ENCODE data around the gene RNPC3. TPM values are rescaled to one million over a fixed set of nuclear protein-coding genes. Genes with fewer than 3 reads are reported as not detected.

The RNPC3 gene
- total and polyA plus RNA-seq, 2 of the 8 experiments (the other 6 are each of a cell fraction or from before 2014, with no cell fraction given) = 10.9 to 12.8 TPM

GRCh38 chr1:103525607-103526507 is at the start of gene RNPC3 (continued):
- TF ChIP-seq KDM1A (IDR thresholded peaks at IDR 0.05; ENCODE audit: borderline replicate concordance, low read length) (no peak), CHD2 (IDR thresholded peaks at IDR 0.05; ENCODE audit: low read length) (peak; percentile 96), JUND (IDR thresholded peaks at IDR 0.05; ENCODE audit: low read length) (no peak), CTBP2 (IDR thresholded peaks at IDR 0.05; ENCODE audit: borderline replicate concordance, insufficient read depth, insufficient read length, low read length) (peak; percentile 76), GTF2F1 (IDR thresholded peaks at IDR 0.05; ENCODE audit: borderline replicate concordance, low read depth, low read length) (no peak), BACH1 (IDR thresholded peaks at IDR 0.05; ENCODE audit: low read length) (no peak), NRF1 (IDR thresholded peaks at IDR 0.05; ENCODE audit: low read depth, low read length) (peak; percentile 58), SAP30 (IDR thresholded peaks at IDR 0.05; ENCODE audit: insufficient read depth, insufficient replicate concordance, low read length) (peak; percentile 90), HDAC2 (IDR thresholded peaks at IDR 0.05; ENCODE audit: borderline replicate concordance in 1 of 2, low read depth in 2 of 2, low read length in 2 of 2) (peak in 1 of 2 experiments; percentile 86; a peak in 3 of 4 replicates), ASH2L (IDR thresholded peaks at IDR 0.05; ENCODE audit: low read length) (peak; percentile 100), CBX5 (IDR thresholded peaks at IDR 0.05; ENCODE audit: low read depth, low read length) (no peak), EGR1 (IDR thresholded peaks at IDR 0.05; ENCODE audit: borderline replicate concordance, low read depth, low read length) (no peak), TBP (IDR thresholded peaks at IDR 0.05; ENCODE audit: low read depth, low read length) (peak; percentile 47; the same call in 1 of the 2 replicates), POU5F1 (IDR thresholded peaks at IDR 0.05; ENCODE audit: low read depth, low read length) (no peak), ZNF274 (IDR thresholded peaks at IDR 0.05; ENCODE audit: borderline replicate concordance, extremely low read depth, low read length) (no peak), CBX8 (IDR thresholded peaks at IDR 0.05; ENCODE audit: borderline replicate concordance, low read depth, low read length) (no peak), YY1 (IDR thresholded peaks at IDR 0.05; ENCODE audit: low read depth, low read length) (peak; percentile 56), SP2 (IDR thresholded peaks at IDR 0.05; ENCODE audit: low read length) (no peak), E2F6 (IDR thresholded peaks at IDR 0.05) (peak; percentile 78), SIX5 (IDR thresholded peaks at IDR 0.05; ENCODE audit: low read depth, low read length) (no peak), SRF (IDR thresholded peaks at IDR 0.05; ENCODE audit: low read depth, low read length) (no peak), BCL11A (IDR thresholded peaks at IDR 0.05; ENCODE audit: low read depth in 2 of 2, low read length in 2 of 2) (no peak), SIRT6 (IDR thresholded peaks at IDR 0.05; ENCODE audit: low read length) (no peak), EZH2 (IDR thresholded peaks at IDR 0.05; ENCODE audit: low read depth, low read length, severe bottlenecking) (no peak)

Measured in H1 (cell line).